GM12878 (cell line): ENCODE data around the gene CHCHD1. TPM values are rescaled to one million over a fixed set of nuclear protein-coding genes. Genes with fewer than 3 reads are reported as not detected.

Experiments
- ATAC-seq: fragments of 200-7000 bp; cut with Tn5 transposase; 3 replicates; pipeline ENCODE4 v1.9.1; 2020; ENCODE audit warnings: mild to moderate bottlenecking, moderate library complexity
- BruUV-seq: library from RNA; stranded (reverse); fragments of 400-500 nt; replicated peaks from 2 replicates; lab custom pipeline; 2021; lab: Mats Ljungman, UMichigan
- CTCF ChIA-PET: fragments of 300-600 bp; sonication (Branson Sonifier 250); formaldehyde crosslinking; extraction: SDS; loops from one replicate; lab custom pipeline; 2021; ENCODE audit warnings: inconsistent platforms; lab: Yijun Ruan, JAX
- POLR2A ChIA-PET: fragments of 350-600 bp; formaldehyde crosslinking; extraction: SDS; loops from one replicate; lab custom pipeline; 2021; ENCODE audit warnings: inconsistent platforms; lab: Charles Lee
- RAD21 ChIA-PET: fragments of 300-600 bp; sonication (Branson Sonifier 250); formaldehyde crosslinking; loops from one replicate; lab custom pipeline; 2023; ENCODE audit warnings: antibody characterized with exemption; ENCODE audit not compliant: unreplicated experiment; lab: Charles Lee
- SMC1A ChIA-PET: fragments of 300-600 bp; sonication (Branson Sonifier 250); formaldehyde crosslinking; loops from one replicate; lab custom pipeline; 2023; ENCODE audit not compliant: unreplicated experiment, uncharacterized antibody; lab: Charles Lee
- DNase-seq: peaks from one replicate; pipeline ENCODE4 v3.0.0-alpha.2; 2011; ENCODE audit warnings: low read depth, low spot score
- FAIRE-seq: peaks from 3 replicates; lab custom pipeline; 2011; peaks lifted over from hg19 to GRCh38; lab: Jason Lieb, UNC
- H2AFZ ChIP-seq: 2 replicates; pipeline ENCODE4 v1.6.0; 2011; ENCODE audit warnings: low read depth, low read length, control low read depth; ENCODE audit not compliant: control insufficient read depth
- H3K27ac ChIP-seq: 2 replicates; pipeline ENCODE4 v1.5.1; 2011; ENCODE audit warnings: control low read depth; ENCODE audit not compliant: control insufficient read depth, insufficient read depth
- H3K27me3 ChIP-seq, 2 experiments: replicated peaks in 1 of 2; 2 replicates each; pipeline versions ENCODE4 v1.6.0 to v1.6.1; 2011; ENCODE audit warnings: low read length in 1 of 2; ENCODE audit not compliant: control insufficient read depth in 2 of 2, insufficient read depth in 2 of 2
- H3K36me3 ChIP-seq, 2 experiments: 2 replicates each; pipeline ENCODE4 v1.5.1; 2011; ENCODE audit warnings: low read length in 1 of 2; ENCODE audit not compliant: control insufficient read depth in 2 of 2, insufficient read depth in 2 of 2
- H3K4me1 ChIP-seq: 2 replicates; pipeline ENCODE4 v1.6.1; 2011; ENCODE audit warnings: mild to moderate bottlenecking, low read length, moderate library complexity, mixed read lengths; ENCODE audit not compliant: control insufficient read depth, insufficient read depth
- H3K4me2 ChIP-seq: 2 replicates; pipeline ENCODE4 v1.6.0; 2011; ENCODE audit warnings: control low read depth; ENCODE audit not compliant: control insufficient read depth, insufficient read depth
- H3K4me3 ChIP-seq: fragments of 200-600 bp; sonication (generic); 2 replicates; pipeline ENCODE4 v1.5.1; 2016
- H3K79me2 ChIP-seq: 2 replicates; pipeline ENCODE4 v1.6.0; 2011; ENCODE audit warnings: low read length; ENCODE audit not compliant: control insufficient read depth, insufficient read depth
- H3K9ac ChIP-seq: 2 replicates; pipeline ENCODE4 v1.8.0; 2011; ENCODE audit warnings: low read length, control low read depth, mixed read lengths; ENCODE audit not compliant: control insufficient read depth, insufficient read depth
- H3K9me3 ChIP-seq: replicated peaks from 3 replicates; pipeline ENCODE4 v1.5.1; 2011; ENCODE audit warnings: mild to moderate bottlenecking, low read length; ENCODE audit not compliant: control insufficient read depth, insufficient read depth
- H4K20me1 ChIP-seq: 2 replicates; pipeline ENCODE4 v1.6.0; 2011; ENCODE audit not compliant: control insufficient read depth, insufficient read depth
- BRCA1 ChIP-seq: IDR thresholded peaks from 2 replicates; pipeline ENCODE4 v1.6.1; 2011; ENCODE audit warnings: low read depth, low read length, improper control_type of control experiment
- CBX3 ChIP-seq: fragments of 200-600 bp; sonication (generic); IDR thresholded peaks from 2 replicates; pipeline ENCODE4 v1.6.1; 2016; ENCODE audit warnings: low read depth, borderline replicate concordance
- CBX5 ChIP-seq: sonication (generic); IDR thresholded peaks from 2 replicates; pipeline ENCODE4 v1.6.1; 2016; ENCODE audit warnings: low read depth, moderate library complexity, mild to moderate bottlenecking, inconsistent platforms
- EGR1 ChIP-seq, 2 experiments: IDR thresholded peaks; 1 replicate in 1 of 2; 2 replicates in 1 of 2; pipeline ENCODE4 v1.6.1; 2011 to 2012; ENCODE audit warnings: low read depth in 2 of 2, low read length in 2 of 2, borderline replicate concordance in 1 of 2, mild to moderate bottlenecking in 1 of 2, moderate library complexity in 1 of 2
- HSF1 ChIP-seq: fragments of 150-350 bp; IDR thresholded peaks from 2 replicates; pipeline ENCODE4 v1.6.1; 2014; ENCODE audit warnings: mild to moderate bottlenecking, low read depth, low read length
- NR2F1 ChIP-seq: fragments of 450-650 bp; conservative IDR thresholded peaks from 2 replicates; pipeline ENCODE4 v1.6.1; 2017; ENCODE audit warnings: mild to moderate bottlenecking
- SMC3 ChIP-seq: IDR thresholded peaks from 2 replicates; pipeline ENCODE4 v1.6.1; 2011; ENCODE audit warnings: low read length, improper control_type of control experiment, borderline replicate concordance
- SREBF1 ChIP-seq: IDR thresholded peaks from 2 replicates; pipeline ENCODE4 v1.6.1; 2012; ENCODE audit warnings: mild to moderate bottlenecking, low read length
- SRF ChIP-seq, 2 experiments: IDR thresholded peaks; 2 replicates each; pipeline ENCODE4 v1.6.1; 2011; ENCODE audit warnings: low read depth in 2 of 2, low read length in 2 of 2, mild to moderate bottlenecking in 1 of 2, moderate library complexity in 1 of 2
- WRNIP1 ChIP-seq: IDR thresholded peaks from 2 replicates; pipeline ENCODE4 v1.6.1; 2011; ENCODE audit warnings: low read depth, low read length, improper control_type of control experiment, borderline replicate concordance
- ZNF622 ChIP-seq: fragments of 450-650 bp; IDR thresholded peaks from 2 replicates; pipeline ENCODE4 v1.6.1; 2017; ENCODE audit warnings: mild to moderate bottlenecking, inconsistent platforms
- WGBS: methylation state at CpG from one replicate; pipeline ENCODE4 v1.1.6; 2016; ENCODE audit warnings: low lambda C conversion rate; ENCODE audit not compliant: insufficient replicate concordance, insufficient coverage; ENCODE audit errors: missing lambda C conversion rate; 5-methylcytosine and 5-hydroxymethylcytosine counted together
- in situ Hi-C: fragments of 300-500 bp; cut with MboI; formaldehyde crosslinking; loops from 9 replicates; pipeline ENCODE4 v1.14.3; 2018; ENCODE audit warnings: mixed read lengths
- intact Hi-C: fragments of 100-400 bp; cut with micrococcal nuclease; formaldehyde crosslinking; loops from one replicate; pipeline ENCODE4 v1.14.2; 2022; ENCODE audit not compliant: unreplicated experiment
- polyA plus RNA-seq, 11 experiments: library from polyadenylated mRNA; depleted of rRNA in 4 of 11; unstranded in 6 of 11; stranded (reverse) in 5 of 11; fragments of >200 nt; fragmentation: Nextera tagmentation in 4 of 11; fragmentation: Illumina TruSeq in 1 of 11; extraction: Ambion mirVana in 4 of 11; extraction: Trizol in 1 of 11; gene quantifications; 1 replicate in 1 of 11; 2 replicates in 10 of 11; pipeline versions ENCODE4 v1.2.1 to v1.2.3, GENCODE V29; 2011 to 2016; ENCODE audit warnings: inconsistent platforms in 2 of 11, missing spikeins in 2 of 11, low read depth in 1 of 11
- total RNA-seq, 4 experiments: library from RNA; depleted of rRNA in 3 of 4; stranded (reverse); fragments of >200 nt in 3 of 4; fragmentation: Illumina TruSeq in 1 of 4; extraction: Trizol in 1 of 4; gene quantifications; 2 replicates each; pipeline versions ENCODE4 v1.2.1 to v1.2.3, GENCODE V29; 2013 to 2021
- TF ChIP-seq, protein P1 (sequence below): fragments of 450-650 bp; IDR thresholded peaks from 2 replicates; pipeline ENCODE4 v1.6.1; 2016; ENCODE audit warnings: mild to moderate bottlenecking
- TF ChIP-seq, protein P2 (sequence below): IDR thresholded peaks from 2 replicates; pipeline ENCODE4 v1.6.1; 2012; ENCODE audit warnings: low read depth, low read length, improper control_type of control experiment
- TF ChIP-seq, protein P3 (sequence below): fragments of 450-650 bp; IDR thresholded peaks from 2 replicates; pipeline ENCODE4 v1.6.1; 2016; ENCODE audit warnings: mild to moderate bottlenecking, moderate library complexity, borderline replicate concordance

CHCHD1 gene
- total and polyA plus RNA-seq, 10 of the 15 experiments (the other 5 are each of a cell fraction or from before 2014, with no cell fraction given), result 35.0 to 132 (median 70.0) TPM

DNA sequence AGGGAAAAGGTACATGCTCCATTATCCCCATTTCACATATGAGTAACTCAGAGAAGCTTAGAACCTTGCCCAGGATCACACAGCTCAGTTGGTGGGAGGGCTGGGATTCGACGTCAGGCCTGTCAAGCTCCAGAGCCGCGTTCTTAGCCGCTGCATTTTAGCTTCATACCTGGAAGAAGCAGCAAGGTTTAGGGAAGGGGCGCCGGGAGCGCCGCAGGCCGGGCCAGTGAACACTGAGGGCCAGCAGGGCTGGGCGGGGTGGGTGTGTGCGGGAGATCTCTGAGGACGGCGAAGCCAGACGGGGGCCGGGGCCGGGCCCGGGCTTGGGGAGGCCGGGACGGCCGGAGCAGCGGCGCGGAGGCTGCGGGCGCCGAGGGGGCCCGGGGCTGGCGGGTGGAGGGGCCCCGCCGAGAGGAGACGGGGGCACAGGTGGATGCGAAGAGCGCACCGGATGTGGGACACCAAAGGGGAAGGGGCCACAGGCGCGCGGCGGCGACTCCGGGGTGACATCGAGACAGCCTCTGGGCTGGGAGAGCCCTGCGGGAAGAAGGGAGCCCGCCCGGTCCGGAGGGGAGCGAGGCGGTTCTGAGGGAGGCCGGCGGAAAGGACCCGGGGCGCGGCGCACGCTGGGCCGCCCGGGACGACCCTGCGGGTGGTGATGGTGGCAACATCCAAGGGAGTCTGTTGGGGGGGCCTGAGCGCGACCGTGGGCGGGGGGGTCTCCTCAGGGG is 29.1 kb downstream of the CHCHD1 start (continued):
- TF ChIP-seq SRF (IDR thresholded peaks at IDR 0.05; ENCODE audit: low read depth in 2 of 2, low read length in 2 of 2), result no peak
- no peak for TF ChIP-seq BRCA1

GRCh38 chr10:73812657-73813056 is 30.8 kb downstream of the CHCHD1 start:
- SMC1A ChIA-PET, result interaction anchor here (0.7 to 1.3 kb wide), 5 partner anchors 9 to 67 kb away, joined by 3 to 5 read pairs (median 4); partner anchors contain the start of gene CHCHD1
- H3K9me3 ChIP-seq, result no peaks in the 10 kb centered on the region
- peaks cover 6% of the 10 kb centered on the region for H3K4me1 ChIP-seq
- no peak overlapping the region for H3K9ac ChIP-seq
- no peak overlapping the region for H2AFZ ChIP-seq
- intact Hi-C loops (loop anchor here (5.0 kb wide), 1 partner anchor 40 kb away; a partner anchor contains a TSS), in situ Hi-C loops (no loop called here)
- H3K4me2 ChIP-seq, result no peak overlapping the region
- peaks cover 26% of the 10 kb centered on the region for H3K79me2 ChIP-seq
- POLR2A ChIA-PET, result interaction anchor here (0.7 kb wide), 1 partner anchor 9 kb away, joined by 4 read pairs; no protein-coding TSS in a partner anchor
- no peak for ATAC-seq
- peaks cover 10 to 11% of the 10 kb centered on the region in 2 experiments for H3K36me3 ChIP-seq
- H4K20me1 ChIP-seq, result no peaks in the 10 kb centered on the region
- H3K27me3 ChIP-seq, result no peaks in the 10 kb centered on the region
- no peak overlapping the region for H3K27ac ChIP-seq
- CTCF ChIA-PET, result interaction anchor here (0.6 to 1.5 kb wide), 4 partner anchors 30 to 67 kb away, joined by 3 to 6 read pairs (median 4); no protein-coding TSS in a partner anchor
- 71% methylated on average over 4 of the region's 4 CpGs for WGBS
- RAD21 ChIA-PET, result interaction anchor here (0.7 to 1.2 kb wide), 2 partner anchors 68 to 269 kb away, joined by 3 read pairs; no protein-coding TSS in a partner anchor
- TF ChIP-seq NR2F1 (no peak), CBX5 (no peak), EGR1 (IDR thresholded peaks at IDR 0.05; ENCODE audit: borderline replicate concordance in 1 of 2, low read depth in 2 of 2, low read length in 2 of 2) (no peak), WRNIP1 (no peak), CBX3 (no peak), SREBF1 (no peak), SMC3 (no peak), HSF1 (no peak), ZNF622 (no peak)
- TF ChIP-seq, protein P1, sequence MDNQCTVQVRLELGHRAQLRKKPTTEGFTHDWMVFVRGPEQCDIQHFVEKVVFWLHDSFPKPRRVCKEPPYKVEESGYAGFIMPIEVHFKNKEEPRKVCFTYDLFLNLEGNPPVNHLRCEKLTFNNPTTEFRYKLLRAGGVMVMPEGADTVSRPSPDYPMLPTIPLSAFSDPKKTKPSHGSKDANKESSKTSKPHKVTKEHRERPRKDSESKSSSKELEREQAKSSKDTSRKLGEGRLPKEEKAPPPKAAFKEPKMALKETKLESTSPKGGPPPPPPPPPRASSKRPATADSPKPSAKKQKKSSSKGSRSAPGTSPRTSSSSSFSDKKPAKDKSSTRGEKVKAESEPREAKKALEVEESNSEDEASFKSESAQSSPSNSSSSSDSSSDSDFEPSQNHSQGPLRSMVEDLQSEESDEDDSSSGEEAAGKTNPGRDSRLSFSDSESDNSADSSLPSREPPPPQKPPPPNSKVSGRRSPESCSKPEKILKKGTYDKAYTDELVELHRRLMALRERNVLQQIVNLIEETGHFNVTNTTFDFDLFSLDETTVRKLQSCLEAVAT, result no peak
- TF ChIP-seq, protein P2, sequence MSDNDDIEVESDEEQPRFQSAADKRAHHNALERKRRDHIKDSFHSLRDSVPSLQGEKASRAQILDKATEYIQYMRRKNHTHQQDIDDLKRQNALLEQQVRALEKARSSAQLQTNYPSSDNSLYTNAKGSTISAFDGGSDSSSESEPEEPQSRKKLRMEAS, result no peak
- TF ChIP-seq, protein P3, sequence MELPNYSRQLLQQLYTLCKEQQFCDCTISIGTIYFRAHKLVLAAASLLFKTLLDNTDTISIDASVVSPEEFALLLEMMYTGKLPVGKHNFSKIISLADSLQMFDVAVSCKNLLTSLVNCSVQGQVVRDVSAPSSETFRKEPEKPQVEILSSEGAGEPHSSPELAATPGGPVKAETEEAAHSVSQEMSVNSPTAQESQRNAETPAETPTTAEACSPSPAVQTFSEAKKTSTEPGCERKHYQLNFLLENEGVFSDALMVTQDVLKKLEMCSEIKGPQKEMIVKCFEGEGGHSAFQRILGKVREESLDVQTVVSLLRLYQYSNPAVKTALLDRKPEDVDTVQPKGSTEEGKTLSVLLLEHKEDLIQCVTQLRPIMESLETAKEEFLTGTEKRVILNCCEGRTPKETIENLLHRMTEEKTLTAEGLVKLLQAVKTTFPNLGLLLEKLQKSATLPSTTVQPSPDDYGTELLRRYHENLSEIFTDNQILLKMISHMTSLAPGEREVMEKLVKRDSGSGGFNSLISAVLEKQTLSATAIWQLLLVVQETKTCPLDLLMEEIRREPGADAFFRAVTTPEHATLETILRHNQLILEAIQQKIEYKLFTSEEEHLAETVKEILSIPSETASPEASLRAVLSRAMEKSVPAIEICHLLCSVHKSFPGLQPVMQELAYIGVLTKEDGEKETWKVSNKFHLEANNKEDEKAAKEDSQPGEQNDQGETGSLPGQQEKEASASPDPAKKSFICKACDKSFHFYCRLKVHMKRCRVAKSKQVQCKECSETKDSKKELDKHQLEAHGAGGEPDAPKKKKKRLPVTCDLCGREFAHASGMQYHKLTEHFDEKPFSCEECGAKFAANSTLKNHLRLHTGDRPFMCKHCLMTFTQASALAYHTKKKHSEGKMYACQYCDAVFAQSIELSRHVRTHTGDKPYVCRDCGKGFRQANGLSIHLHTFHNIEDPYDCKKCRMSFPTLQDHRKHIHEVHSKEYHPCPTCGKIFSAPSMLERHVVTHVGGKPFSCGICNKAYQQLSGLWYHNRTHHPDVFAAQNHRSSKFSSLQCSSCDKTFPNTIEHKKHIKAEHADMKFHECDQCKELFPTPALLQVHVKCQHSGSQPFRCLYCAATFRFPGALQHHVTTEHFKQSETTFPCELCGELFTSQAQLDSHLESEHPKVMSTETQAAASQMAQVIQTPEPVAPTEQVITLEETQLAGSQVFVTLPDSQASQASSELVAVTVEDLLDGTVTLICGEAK, result no peak
- no TSS peak for BruUV-seq
- no peak for FAIRE-seq
- no peak for DNase-seq
- H3K4me3 ChIP-seq, result no peak overlapping the region
